LNCaP clone FGC (cell line): ENCODE measurements around the gene ATXN1.

ENCODE experiments used
- DNase-seq: peaks from one replicate; pipeline ENCODE4 v3.0.0-alpha.2; 2011; ENCODE audit warnings: low read depth
- H3K4me3 ChIP-seq: 2 replicates; pipeline ENCODE4 v1.5.1; 2011; ENCODE audit warnings: mild to moderate bottlenecking, low read depth, low read length, control low read depth
- CTCF ChIP-seq: IDR thresholded peaks from 2 replicates; pipeline ENCODE4 v1.5.1; 2012; ENCODE audit warnings: mild to moderate bottlenecking; ENCODE audit not compliant: control insufficient read depth, insufficient read depth; ENCODE audit errors: extremely low read depth

The ATXN1 gene

GRCh38 chr6:16480763-16481560, 280.3 kb downstream of the ATXN1 start:
- DNase-seq = no peak
- TF ChIP-seq CTCF = no peak
- H3K4me3 ChIP-seq = no peak overlapping the region

DNA sequence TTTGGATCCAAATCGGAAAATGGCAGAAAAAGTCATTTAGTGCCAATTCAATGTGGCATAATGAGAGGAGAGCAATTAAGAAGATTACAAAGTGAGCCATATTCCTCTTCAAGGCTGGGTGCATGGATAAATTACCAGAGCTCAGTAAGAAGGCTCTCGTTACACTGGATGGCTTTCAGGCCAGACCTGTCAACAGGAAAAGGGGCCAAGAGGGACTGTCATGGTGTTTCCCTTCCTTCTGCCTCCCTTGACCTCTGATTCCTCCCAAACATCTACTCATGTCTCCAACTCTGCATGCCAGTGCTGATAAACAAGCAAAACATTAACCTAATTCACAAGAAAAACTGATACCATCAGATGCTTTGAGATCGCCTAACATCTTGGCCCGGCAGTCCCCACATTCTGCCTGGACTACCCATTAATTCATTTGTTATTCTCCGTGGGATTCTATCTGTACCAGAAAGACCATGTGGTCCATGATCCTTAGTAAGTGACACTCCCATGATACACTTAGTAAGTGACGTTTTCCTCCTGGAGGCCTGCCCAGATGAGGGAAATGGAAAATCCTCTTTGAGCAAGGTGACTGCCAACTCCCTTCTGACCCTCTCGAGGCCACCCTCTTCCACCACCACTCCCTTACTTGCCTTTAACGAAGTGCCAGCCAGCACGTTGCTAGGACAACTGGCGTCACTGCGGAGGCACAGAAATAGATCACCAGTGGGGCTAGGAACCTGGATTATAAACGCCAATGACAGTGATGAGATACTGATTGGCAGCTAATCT, 283.7 kb downstream of the ATXN1 start:
- H3K4me3 ChIP-seq = no peak overlapping the region
- TF ChIP-seq CTCF = no peak
- no peak for DNase-seq

DNA sequence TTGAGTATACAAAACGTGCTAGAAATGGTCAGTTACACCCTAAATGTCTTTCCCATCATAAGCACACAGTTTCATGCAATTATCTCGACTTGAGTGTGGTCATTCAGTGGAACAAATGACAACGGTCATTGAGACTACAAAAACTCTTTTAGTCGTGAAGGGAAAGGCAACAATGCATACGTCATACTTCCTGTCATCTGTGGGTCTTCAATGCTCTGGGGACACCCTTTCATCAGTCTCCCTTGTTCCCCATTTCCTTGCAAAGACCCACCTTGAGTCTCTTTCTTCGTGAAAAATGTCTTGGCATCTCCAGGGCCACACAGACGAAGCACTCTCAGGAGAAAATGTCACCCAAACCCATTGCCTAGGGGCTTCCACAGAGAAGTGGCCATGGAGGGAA, 284.4 kb downstream of the ATXN1 start:
- DNase-seq = no peak
- TF ChIP-seq CTCF = no peak
- H3K4me3 ChIP-seq = no peak overlapping the region

- no peak overlapping the region for H3K4me3 ChIP-seq
- TF ChIP-seq CTCF = no peak
These were observed 285.8 kb downstream of the ATXN1 start for GRCh38 chr6:16475494-16475781.

DNA sequence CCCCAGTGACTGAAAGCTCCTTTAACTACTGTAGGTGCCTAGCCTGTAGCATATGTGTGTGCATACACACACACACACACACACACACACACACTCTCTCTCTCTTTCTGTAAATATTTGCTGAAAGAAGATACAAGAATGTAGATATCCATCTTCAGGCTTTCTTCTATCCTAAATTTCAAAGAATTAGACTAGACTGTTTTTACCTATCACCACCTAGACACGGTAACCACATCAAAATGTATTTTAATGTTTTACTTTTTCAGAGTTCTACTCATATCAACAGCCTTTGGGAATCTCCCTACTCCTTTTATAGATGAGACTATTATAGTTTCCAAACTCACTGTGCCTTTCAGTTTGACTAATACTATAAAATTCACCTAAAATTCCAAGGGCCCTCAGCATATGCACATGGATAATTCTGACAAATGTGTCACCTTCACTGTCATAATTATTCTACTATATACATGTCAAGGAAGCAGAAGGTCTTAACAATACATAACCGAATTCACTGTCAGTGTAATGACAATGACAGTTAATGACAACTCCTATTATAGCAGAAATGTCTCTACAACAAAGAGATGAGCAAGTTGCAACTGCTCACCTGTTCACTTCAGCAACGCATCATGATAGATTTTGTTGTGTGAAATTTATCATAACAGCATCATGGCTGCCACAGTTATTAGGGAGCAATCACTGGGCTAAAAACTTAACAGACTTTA, 286.3 kb downstream of the ATXN1 start:
- no peak overlapping the region for H3K4me3 ChIP-seq
- no peak for TF ChIP-seq CTCF
- no peak for DNase-seq

More at GRCh38 chr6:16475494-16475781, 285.8 kb downstream of the ATXN1 start:
- DNase-seq = no peak

- TF ChIP-seq CTCF = no peak
- H3K4me3 ChIP-seq = no peak overlapping the region
These were observed 287.1 kb downstream of the ATXN1 start for GRCh38 chr6:16473908-16474771.

More at GRCh38 chr6:16473908-16474771, 287.1 kb downstream of the ATXN1 start:
- DNase-seq = no peak
